Dermis microvascular lymphatic vessel endothelial cell (primary cell): ENCODE results near the gene OTX1. TPM values are rescaled to one million over a fixed set of nuclear protein-coding genes. Genes with fewer than 3 reads are reported as not detected.
"Not testable (repeated sequence)": the region's sequence is repeated elsewhere in the genome, so short reads cannot be mapped to it uniquely, and the experiment has no call there.

Experiments
- DNase-seq, 2 donors: peaks; one replicate each; pipeline versions ENCODE4 v3.0.0 to v3.0.0-alpha.2; 2010; ENCODE audit warnings: low read depth in 2 of 2
- total RNA-seq: library from RNA; depleted of rRNA; stranded (reverse); fragments of >200 nt; gene quantifications from 2 replicates; pipeline ENCODE4 v1.2.1, GENCODE V29; 2014

Gene OTX1
- total RNA-seq, 1 donor from 2014 or later = under 0.01 TPM

DNA sequence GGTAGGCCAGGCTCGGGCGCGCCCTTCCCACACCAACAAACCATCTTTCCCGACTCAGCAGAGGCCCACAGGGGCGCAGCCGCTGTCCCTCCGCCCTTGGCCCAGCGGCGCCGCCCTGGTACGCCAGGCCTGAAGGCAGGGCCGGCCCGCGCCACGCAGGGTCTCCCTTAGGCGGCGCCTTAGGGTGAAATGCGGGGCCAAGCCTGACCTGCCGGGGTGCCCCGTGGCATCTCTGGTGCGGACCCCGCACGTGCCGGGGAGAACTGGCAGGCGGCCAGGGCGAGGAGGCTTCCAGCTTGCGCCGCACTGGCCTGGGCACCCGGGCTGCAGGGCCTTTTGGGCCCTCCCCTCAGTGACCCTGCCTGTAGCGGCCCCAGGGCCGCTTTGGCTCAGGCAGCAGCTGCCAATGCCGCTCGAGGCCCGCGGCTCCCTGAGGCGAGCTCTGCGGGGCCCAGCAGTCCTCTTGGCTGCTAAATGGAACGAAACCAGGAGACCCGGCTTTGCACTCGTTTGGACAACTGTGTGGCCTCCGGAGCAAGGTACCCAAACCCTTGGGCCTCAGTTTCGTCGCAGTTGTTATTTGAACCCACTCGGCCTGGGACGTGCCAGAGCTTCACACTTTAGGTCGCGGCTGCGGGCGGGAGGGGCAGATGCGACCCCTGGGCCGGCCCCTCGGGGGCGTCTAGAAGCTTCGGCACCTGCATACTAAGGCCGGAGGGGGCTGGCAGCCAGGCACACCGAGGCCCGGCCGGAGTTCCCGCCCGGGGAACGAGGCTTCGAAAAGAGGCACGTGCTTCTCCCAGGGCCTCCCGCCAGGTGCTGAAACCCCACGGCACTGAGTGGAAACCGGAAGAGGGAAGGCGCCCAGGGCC is 8.5 kb downstream of the OTX1 start:
- no peak for DNase-seq

DNA sequence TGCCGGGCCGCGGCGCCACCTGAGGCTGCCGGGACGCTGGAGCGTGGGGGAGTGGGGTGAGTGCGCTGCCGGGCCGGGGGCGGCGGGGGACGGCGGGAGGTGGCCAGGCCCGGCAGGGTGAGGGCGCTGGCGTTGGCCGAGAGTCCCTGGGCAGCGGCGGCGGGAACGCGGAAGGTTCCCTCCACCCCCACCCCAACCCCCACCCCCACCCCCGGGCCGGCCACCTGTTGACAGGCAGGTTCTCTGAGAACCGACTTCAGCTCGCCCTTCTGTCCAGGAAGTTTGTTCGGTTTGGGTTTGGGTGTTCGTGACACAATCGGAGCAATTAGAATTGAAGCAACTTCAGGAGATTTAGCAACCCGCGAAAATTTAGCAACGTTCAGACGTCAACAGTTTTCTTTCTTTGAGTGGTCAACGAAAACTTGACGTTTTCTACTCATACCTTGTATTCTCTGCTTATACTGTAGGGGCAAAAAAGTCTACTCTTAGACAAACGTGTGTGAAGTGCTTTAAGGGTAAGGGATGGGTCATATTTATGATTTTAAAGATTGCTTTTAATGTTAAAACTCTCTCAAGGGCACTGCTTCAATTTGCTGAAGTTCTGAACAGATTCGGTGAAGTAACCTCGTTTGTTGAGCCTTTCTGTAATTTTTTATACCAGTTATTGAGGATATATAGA is 9.3 kb downstream of the OTX1 start:
- no peak for DNase-seq

DNA sequence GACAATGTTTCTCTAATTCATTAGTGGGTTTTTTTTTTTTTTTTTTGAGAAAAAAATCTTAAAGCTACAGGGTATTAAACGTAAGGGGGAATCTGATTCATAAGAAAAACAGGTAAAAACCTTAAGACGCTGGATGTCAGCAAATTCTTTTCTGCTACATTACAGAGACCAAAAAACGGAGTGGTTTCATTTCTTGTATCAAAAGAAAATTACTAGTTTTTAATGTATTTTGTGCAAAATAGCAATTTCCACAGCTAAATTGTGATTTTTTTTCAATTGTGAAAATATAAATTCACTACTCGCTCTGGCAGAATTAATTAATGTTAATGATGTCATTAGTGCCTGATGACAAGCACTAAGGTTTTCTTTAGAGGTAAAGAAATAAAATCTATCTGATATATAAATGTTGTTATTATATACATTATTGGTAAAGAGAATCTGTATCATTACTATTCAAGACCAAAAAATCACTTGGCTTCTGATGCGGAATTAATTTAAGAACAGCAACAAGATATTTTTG is 9.9 kb downstream of the OTX1 start:
- DNase-seq = no peak

DNA sequence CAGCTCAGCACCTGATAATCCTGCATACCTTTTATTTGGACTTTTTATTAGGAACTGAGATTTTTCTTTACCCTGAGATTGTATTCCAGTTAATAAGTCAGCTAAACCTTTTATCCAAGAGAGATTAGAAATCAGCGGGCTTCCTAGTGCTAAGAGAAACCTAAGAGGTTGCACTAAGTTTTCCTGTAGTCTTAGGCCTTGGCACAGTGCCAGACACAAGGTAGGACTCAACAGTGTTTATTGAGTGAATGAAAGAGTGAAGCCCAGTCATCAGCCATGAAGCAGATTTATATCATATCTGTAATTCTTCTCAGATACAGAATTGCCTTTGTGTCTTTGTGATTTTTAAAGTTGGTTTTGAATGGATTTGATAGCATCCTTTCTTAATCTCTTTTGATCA is 13.6 kb downstream of the OTX1 start:
- no peak for DNase-seq

DNA sequence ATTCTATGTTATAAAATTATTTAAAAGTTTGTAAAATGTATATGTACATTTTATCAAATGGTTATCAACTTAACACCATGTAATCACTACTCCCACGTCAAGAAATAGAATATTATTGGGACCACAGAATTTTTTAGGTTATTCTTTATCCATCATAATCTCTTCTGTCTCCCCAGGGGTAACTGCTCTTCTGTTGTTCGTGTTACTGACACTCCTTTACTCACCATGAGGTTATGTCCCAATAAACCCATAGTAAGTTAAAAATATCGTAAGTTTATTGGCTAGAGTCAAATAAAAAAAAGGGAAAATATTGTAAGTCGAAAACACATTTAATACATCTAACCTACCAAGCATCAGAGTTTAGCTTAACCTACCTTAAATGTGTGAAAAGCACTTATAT is 14.0 kb downstream of the OTX1 start:
- no peak for DNase-seq

DNA sequence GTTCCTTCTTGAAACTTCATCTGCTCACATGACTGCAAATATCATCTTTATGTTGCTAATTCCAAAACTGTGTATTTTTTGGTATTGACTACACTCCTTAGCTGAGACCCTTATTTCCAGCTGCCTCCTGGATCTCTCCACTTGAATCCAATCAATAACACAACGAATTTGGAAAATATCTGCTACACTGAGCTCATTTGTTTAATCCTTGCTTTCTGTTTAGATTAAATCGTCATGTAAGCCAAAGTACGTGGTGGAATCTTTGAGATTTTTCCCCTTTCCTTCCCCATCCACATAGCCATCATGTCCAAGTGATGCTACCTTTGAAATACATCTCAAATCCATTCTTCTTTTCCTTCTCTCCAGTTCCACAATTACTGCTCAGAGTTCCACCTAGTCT is 15.6 kb downstream of the OTX1 start:
- DNase-seq = no peak

DNA sequence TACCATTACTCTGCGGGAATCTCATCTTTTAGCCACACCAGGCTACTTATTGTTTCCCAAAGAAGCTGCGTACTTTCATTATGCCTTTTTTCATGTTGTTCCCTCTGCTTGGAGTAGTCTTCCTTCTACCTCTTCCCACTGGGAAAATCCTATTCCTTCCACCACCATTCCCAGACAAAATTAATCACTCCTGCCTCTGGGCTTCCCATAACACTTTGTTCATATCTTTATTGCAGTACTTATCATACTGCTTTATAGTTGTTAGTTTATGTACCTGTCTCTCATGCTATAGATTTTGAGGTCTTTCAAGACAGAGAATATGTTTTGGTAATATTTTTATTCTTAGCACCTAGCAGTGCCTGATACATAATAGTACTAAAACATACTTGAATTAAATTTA is 16.2 kb downstream of the OTX1 start:
- DNase-seq = no peak

DNA sequence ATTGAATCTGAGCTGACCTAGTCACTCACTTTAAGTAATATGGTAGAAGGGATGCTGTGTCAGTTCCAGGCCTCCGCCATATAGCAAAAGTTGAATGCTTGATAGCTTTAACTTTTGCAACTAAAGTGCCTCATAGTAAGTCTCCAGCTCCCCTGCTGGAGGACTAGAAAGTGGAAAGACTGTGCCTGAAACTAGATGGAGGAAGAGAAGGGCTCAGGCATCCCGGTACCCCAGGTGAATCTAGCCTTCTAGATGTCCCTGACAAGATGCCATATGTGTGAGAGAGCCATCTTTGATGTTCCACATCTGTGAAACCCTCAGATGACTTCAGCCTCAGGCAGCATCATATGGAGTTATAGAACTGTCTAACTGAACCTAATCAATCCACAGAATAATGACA is 21.0 kb downstream of the OTX1 start:
- DNase-seq = no peak

DNA sequence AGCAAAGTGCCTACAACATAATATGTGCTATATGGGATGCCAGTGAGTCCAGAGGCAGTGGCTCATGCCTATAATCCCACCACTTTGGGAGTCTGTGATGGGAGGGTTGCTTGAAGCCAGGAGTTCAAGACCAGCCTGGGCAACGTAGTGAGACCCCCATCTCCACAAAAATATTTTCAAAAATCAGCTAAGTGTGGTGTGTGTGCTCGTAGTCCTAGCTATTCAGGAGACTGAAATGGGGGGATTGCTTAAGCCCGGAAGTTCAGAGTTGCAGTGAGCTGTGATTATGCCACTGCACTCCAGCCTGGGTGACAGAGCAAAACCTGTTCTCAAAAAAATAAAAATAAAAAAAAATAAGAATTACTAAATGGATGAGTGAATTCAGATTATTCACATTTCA is 23.4 kb downstream of the OTX1 start:
- no peak for DNase-seq

DNA sequence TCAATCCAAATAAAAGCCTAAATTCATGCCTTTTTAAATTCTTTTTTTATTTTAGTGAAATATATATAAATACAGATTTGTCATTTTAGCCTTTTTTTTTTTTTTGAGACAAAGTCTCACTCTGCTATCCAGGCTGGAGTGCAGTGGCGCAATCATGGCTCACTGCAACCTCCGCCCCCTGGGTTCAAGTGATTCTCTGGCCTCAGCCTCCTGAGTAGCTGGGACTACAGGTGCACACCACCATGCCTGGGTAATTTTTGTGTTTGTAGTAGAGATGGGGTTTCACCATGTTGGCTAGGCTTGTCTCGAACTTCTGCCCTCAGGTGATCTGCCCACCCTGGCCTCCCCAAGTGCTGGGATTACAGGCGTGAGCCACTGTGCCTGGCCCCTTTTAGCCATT is 23.8 kb downstream of the OTX1 start:
- not testable (repeated sequence) for DNase-seq

DNA sequence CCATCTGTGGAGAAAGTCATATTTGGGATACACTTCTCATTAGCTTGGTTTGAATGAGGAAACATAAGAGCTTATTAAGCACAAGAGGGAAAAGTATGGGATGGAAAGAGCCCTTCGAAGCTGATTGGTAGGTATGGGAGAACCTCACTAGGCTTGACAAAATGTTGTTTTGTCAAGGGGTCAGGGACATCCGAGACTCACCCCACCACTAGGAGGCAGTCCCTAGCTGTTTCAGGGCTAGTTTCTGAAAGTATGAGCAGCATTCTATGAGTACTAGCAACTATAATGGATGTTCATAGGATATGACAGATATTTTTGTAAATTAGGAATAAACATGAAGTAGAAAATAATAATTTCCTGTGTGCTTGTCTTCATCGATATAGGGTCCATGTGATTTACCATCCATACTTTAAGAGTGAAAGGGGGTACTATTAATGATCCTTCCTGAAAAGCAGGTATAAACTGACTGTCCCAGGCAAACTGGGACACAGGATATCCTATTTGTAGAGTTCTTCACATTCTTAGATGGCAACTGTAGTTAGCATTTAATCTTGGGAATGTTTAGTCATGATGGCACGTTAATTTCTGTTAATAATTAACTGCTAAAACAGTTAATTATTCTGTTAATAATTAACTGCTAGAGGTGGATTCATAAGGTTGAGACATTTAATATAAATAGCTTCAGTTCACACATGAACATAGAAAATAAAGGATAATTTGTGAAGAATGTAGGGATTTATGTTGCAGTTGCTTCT is 28.4 kb downstream of the OTX1 start:
- no peak for DNase-seq

DNA sequence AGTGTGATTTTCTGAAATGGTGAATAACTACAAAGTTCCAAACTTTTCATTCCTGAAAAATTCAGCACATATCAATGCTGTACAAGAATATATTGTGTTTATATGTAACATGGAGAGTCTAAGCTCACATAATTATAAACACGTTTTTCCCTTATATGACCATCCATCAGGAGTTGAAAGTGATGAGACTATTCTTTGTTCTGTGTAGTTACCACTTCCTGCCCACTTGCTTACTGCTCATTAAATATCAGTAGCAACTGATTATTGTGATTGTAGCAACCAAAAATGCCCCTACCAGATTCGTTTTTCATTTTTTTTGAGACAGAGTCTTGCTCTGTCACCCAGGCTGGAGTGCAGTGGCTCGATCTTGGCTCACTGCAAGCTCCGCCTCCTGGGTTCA is 30.8 kb downstream of the OTX1 start:
- DNase-seq = no peak

DNA sequence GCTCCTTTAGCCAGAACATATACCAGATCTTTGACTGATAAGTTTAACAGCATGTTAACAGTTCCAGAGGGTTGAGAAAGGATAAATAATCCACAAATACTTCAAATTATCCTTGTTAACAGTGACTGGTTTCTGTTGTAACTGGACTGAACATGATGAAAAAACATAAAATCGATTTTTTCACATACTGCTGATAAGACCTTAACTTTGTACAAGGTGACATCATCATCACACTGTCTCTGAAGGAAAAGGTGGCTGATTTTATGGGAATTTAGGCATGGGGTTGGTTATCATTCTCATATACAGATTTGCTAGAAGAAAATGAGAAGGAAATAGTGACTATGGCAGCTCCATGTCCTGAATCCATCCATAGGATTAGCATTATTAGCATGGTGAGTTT is 36.1 kb downstream of the OTX1 start:
- no peak for DNase-seq

DNA sequence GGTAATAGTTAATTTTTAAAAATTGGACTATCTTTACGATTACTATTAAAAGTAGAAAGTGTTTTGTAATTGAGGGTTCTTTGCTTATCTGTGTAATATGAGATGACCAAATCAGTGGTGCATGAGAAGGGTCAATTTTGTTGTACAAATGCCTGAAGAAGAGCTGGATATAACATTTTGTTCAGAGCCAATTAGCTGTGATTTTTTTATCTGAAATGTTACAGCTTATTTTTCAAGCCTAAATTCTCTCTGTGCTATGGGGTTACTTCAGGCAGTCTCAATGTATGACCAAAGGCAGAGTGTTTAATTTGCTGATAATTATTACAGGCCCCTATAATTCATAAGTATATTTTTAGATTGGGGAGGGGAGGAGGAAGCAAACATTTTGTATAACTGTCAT is 41.8 kb downstream of the OTX1 start:
- no peak for DNase-seq

DNA sequence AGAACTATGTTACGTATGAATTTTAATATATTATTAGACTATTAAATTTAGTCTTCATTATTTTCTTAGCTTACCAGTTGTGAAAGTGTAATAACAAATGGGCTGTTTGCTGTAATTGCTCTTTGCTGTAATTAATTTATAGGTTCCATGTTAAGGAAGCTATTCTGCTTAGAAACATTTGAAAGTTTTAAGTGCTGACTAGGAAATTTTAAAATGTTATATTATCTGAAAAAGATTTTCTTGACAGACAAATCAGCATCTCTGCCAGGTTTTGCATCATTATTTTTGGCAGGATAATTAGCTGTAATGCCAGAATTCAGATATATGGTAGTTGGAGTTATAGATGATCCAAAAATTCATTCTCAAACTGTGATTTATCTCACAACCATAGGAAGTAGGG is 42.2 kb downstream of the OTX1 start:
- DNase-seq = no peak

DNA sequence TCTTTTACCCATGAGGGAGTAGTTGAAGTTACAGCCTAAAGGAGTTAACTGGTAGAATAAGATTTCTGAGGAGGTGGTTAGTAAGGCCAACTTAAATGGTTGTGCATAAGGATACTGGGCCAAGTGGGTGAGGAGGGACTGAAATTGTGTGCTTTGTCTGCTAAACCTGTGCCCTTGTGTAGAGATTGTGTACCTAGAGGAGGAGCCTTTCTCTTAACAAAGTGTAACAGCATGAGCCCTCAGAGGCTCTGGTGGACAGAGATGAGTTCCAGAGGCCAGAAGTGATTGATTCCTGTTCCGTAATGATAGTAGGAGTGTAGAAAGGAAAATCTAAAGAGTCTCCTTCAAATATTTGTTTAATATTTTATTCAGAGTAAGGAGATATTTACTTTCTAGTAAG is 42.9 kb downstream of the OTX1 start:
- DNase-seq = no peak

DNA sequence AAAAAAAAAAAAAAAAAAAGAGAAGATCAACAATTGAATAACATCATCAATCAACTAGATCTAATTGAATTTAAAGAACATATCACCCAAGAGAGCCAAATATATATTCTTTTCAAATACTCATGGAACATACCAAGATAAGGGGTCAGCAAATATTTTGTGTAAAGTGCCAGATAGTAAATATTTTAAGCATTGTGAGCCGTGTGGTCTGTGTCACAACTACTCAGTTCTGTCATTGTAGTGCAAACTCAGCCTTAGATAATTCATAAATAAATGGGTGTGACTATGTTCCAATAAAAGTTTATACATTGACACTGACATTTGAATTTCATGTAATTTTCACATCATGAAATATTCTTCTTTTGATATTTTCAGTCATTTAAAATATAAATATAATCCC is 45.9 kb downstream of the OTX1 start:
- no peak for DNase-seq

DNA sequence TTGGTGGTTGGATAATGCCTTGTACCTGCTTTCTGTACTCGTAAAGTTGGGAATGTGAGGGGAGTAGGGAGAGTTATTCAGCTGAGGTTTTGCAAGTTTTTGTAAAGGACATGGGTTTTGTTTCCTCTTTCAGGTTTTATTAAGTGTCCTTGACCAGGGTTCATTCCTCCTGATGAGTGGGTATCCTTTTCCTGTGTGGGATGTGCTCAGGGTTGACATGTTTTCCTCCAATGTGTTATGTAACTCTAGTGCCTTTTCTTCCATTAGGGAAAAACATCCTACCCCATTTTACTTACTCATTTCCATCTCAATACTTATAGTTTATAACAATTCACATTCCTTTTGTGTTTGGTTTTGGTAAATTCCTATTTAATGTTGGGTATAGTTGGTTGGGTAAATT is 48.4 kb downstream of the OTX1 start:
- DNase-seq = no peak

DNA sequence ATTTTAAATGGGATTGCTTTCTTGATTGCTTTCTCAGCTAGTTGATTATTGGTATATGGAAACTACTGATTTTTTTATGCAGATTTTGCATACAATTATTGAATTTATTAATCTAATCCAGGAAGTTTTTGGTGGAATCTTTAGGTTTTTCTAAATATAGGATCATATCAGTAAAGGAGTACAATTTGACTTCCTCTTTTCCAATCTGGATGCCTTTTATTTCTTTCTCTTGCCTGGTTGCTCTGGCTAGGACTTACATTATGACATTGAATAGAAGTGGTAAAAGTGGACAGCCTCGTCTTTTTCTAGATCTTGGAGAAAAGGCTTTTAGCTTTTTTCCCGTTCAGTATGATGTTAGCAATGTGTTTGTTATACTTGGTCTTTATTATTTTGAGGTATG is 51.3 kb downstream of the OTX1 start:
- no peak for DNase-seq

DNA sequence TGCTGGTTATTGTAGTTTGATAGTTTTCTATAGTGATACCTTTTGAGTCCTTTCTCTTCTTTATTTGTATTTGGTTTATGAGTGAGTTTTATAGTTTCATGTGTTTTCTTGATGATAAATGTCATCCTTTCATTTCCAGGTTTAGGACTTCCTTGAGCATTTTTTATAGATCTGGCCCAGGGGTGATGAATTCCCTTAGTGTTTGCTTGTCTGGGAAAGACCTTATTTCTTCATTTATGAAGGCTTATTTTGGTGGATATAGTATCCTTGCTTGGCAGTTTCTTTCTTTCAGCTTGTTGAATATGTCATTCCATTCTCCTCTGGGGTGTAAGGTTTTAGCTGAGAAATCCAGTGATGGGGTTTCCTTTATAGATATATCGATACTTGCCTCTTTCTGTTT is 53.9 kb downstream of the OTX1 start:
- no peak for DNase-seq
